HepG2 (cell line): ENCODE results near the gene L3MBTL1. TPM values are rescaled to one million over a fixed set of nuclear protein-coding genes. Genes with fewer than 3 reads are reported as not detected.

Source experiments
- BCLAF1 ChIP-seq: fragments of 450-650 bp; IDR thresholded peaks from 2 replicates; pipeline ENCODE4 v1.6.1; 2017; ENCODE audit warnings: mild to moderate bottlenecking
- CAMTA2 ChIP-seq: sonication (generic); formaldehyde crosslinking; IDR thresholded peaks from 2 replicates; pipeline ENCODE4 v1.4.0; 2020; ENCODE audit warnings: mild to moderate bottlenecking, missing genetic modification reagents, borderline replicate concordance
- CEBPG ChIP-seq: IDR thresholded peaks from 2 replicates; pipeline ENCODE4 v1.6.1; 2016
- FOXP4 ChIP-seq: sonication (generic); formaldehyde crosslinking; IDR thresholded peaks from 2 replicates; pipeline ENCODE4 v1.4.0; 2020; ENCODE audit warnings: missing genetic modification reagents
- KLF11 ChIP-seq: IDR thresholded peaks from 2 replicates; pipeline ENCODE4 v1.6.1; 2016; ENCODE audit warnings: missing compliant biosample characterization
- MIER2 ChIP-seq: IDR thresholded peaks from 2 replicates; pipeline ENCODE4 v1.6.1; 2016; ENCODE audit warnings: missing biosample characterization, missing genetic modification reagents
- MTA3 ChIP-seq: sonication (generic); formaldehyde crosslinking; IDR thresholded peaks from 2 replicates; pipeline ENCODE4 v1.4.0; 2020; ENCODE audit warnings: missing genetic modification reagents
- NFE2L2 ChIP-seq: fragments of 150-350 bp; IDR thresholded peaks from 2 replicates; pipeline ENCODE4 v1.6.1; 2014; ENCODE audit warnings: low read length
- POGZ ChIP-seq: sonication (generic); formaldehyde crosslinking; IDR thresholded peaks from 2 replicates; pipeline ENCODE4 v1.4.0; 2020; ENCODE audit warnings: mild to moderate bottlenecking, missing genetic modification reagents
- PREB ChIP-seq: sonication (generic); formaldehyde crosslinking; IDR thresholded peaks from 2 replicates; pipeline ENCODE4 v1.4.0; 2020; ENCODE audit warnings: missing genetic modification reagents
- ZBTB21 ChIP-seq: sonication (generic); formaldehyde crosslinking; IDR thresholded peaks from 2 replicates; pipeline ENCODE4 v1.4.0; 2020; ENCODE audit warnings: missing genetic modification reagents
- ZMAT5 ChIP-seq: sonication (generic); formaldehyde crosslinking; IDR thresholded peaks from 2 replicates; pipeline ENCODE4 v1.5.0; 2020; ENCODE audit warnings: mild to moderate bottlenecking, low read depth, missing genetic modification reagents, borderline replicate concordance
- ZMYM2 ChIP-seq: sonication (generic); formaldehyde crosslinking; IDR thresholded peaks from 2 replicates; pipeline ENCODE4 v1.8.0; 2022; ENCODE audit warnings: mild to moderate bottlenecking, missing genetic modification reagents
- ZNF431 ChIP-seq: sonication (generic); formaldehyde crosslinking; IDR thresholded peaks from 2 replicates; pipeline ENCODE4 v1.9.0; 2022; ENCODE audit warnings: missing genetic modification reagents, low read depth, mild to moderate bottlenecking, borderline replicate concordance
- ZNF510 ChIP-seq: sonication (generic); formaldehyde crosslinking; IDR thresholded peaks from 2 replicates; pipeline ENCODE4 v1.4.0; 2020; ENCODE audit warnings: low read depth, mild to moderate bottlenecking, missing genetic modification reagents
- ZNF609 ChIP-seq: sonication (generic); formaldehyde crosslinking; IDR thresholded peaks from 2 replicates; pipeline ENCODE4 v1.4.0; 2020; ENCODE audit warnings: mild to moderate bottlenecking, missing genetic modification reagents, borderline replicate concordance
- ZNF777 ChIP-seq: sonication (generic); formaldehyde crosslinking; IDR thresholded peaks from 2 replicates; pipeline ENCODE4 v1.4.0; 2020; ENCODE audit warnings: missing genetic modification reagents
- polyA plus RNA-seq, 8 experiments: library from polyadenylated mRNA; depleted of rRNA in 3 of 8; stranded (reverse) in 7 of 8; unstranded in 1 of 8; fragments of >200 nt; fragmentation: Illumina TruSeq in 4 of 8; extraction: Trizol in 4 of 8; gene quantifications; 2 replicates each; pipeline versions ENCODE4 v1.2.1 to v1.2.3, GENCODE V29; 2011 to 2016; ENCODE audit warnings: low read depth in 4 of 8, missing spikeins in 1 of 8, mixed read lengths in 1 of 8; ENCODE audit not compliant: insufficient read depth in 1 of 8
- total RNA-seq, 5 experiments: library from RNA; depleted of rRNA; stranded (reverse); fragments of >200 nt; fragmentation: Illumina TruSeq; extraction: Trizol; gene quantifications; 2 replicates each; pipeline ENCODE4 v1.2.3, GENCODE V29; 2016; ENCODE audit warnings: low read depth in 1 of 5

L3MBTL1 gene
- total and polyA plus RNA-seq, 2 of the 13 experiments (the other 11 are each of a cell fraction or from before 2014, with no cell fraction given): 9.0 to 17.8 TPM

- TF ChIP-seq MTA3 (CRISPR knock-in tag) (no peak), KLF11 (CRISPR knock-in tag) (no peak), ZBTB21 (CRISPR knock-in tag) (0 out of 2 replicates have a peak, but pooled peaks have one; percentile 9), ZNF609 (CRISPR knock-in tag) (peak; percentile 79; the same call in 1 of the 2 replicates), NFE2L2 (peak; percentile 87), BCLAF1 (no peak), ZMAT5 (CRISPR knock-in tag) (no peak), MIER2 (CRISPR knock-in tag) (no peak; the same call in none of the 2 replicates), ZMYM2 (CRISPR knock-in tag) (no peak), POGZ (CRISPR knock-in tag) (no peak; the same call in 1 of the 2 replicates), CAMTA2 (no peak), ZNF777 (CRISPR knock-in tag) (no peak; the same call in 1 of the 2 replicates), ZNF510 (CRISPR knock-in tag) (no peak; the same call in 1 of the 2 replicates), CEBPG (CRISPR knock-in tag) (0 out of 2 replicates have a peak, but pooled peaks have one; percentile 3), ZNF431 (CRISPR knock-in tag) (peak; percentile 95), PREB (CRISPR knock-in tag) (peak; percentile 80; the same call in 1 of the 2 replicates), FOXP4 (CRISPR knock-in tag) (peak; percentile 71; the same call in 1 of the 2 replicates)
These were observed 51.1 kb downstream of the L3MBTL1 start, which contains the start of gene SGK2 (continued) for GRCh38 chr20:43558412-43559146.
